GM21423 (cell line): ENCODE data around the gene TBC1D8.

ENCODE experiments used
- ATAC-seq: cut with Tn5 transposase; IDR thresholded peaks from one replicate; pipeline ENCODE4 v1.9.1; 2021; ENCODE audit warnings: mild to moderate bottlenecking, moderate library complexity; ENCODE audit not compliant: unreplicated experiment

Gene TBC1D8

DNA sequence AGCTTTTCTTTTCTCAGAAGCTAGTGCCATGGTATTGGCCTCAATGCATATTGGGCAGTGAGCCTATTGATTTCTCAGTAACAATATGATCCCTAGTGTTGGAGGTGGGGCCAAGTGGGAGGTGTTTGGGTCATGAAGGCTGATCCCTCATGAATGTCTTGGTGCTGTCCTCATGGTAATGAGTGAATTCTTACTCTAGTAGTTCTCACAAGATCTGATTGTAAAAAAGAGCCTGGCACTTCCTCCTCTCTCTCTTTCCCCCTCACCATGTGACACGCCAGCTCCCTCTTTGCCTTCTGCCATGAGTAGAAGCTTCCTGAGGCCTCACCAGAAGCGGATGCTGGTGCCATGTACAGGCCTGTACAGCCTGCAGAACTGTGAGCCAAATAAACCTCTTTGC is 12.8 kb upstream of the TBC1D8 start:
- no peak for ATAC-seq

DNA sequence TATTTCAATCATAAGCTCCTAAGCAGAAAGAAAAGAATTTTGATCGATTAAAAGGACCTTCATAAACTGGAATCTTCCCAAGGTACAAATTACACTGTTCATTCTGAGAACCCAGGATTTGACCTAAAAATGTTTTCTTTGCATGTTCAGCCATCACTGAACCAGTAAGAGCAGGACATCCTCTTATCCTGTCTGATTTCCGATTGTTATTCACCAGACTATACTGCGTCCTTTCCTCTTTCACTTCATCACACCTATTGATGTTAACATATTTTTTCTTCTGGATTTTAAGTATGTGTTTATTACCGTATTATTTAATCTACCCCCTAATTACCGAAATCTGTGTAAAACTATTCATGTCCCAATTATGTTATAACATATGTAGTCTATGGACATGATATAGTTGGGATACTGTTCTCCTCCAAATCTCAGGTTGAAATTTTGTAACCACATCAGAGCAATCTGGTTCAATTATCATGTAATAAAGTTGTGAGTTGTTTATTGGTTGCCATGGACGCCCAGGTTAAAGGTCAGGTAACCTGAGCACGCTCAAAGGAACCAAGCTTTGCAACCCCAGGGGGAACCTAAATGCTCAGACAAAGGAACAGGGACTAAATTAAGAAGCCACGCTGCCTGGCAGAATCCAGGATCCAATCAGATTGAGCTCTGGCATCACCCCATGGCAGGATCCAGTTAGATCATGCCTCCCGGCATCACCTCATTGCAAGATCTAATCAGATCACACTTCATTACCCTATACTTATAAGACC is 11.6 kb upstream of the TBC1D8 start:
- ATAC-seq = no peak

DNA sequence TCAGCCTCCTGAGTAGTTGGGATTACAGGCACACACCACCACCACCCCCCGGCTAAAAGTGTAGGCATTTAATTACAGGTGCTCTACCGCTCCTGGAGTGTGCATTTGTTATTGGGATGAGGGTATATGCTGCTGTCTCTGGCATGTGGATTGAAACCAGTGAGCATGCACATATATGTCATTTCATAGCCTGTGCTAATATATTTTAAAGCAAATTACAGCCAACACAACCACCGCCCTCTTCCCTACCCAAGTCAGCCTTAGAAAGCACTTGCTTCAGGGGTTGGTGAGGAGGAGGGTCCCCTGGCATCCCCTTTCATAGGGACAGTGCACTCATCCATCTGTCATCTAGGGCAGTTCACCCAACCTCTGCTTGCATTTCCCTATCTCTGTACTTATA is 10.5 kb upstream of the TBC1D8 start:
- no peak for ATAC-seq

DNA sequence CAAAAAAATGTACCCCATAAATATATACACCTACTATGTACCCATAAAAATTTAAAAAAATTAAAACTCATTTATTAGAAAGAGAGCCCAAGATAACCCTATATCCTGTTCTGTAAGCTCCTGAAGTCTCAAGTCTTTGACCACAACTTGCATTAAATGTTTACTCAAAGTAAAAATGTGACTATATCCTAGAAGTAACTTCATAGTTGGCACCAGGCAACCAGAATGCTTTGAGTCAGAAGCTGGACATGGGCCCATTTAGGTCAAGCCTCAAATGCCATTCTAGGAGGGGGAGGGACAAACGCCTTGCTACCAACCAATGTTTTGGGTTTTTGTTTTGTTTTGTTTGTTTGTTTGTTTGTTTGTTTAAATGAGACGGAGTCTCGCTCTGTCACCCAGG is 9.3 kb upstream of the TBC1D8 start:
- no peak for ATAC-seq

DNA sequence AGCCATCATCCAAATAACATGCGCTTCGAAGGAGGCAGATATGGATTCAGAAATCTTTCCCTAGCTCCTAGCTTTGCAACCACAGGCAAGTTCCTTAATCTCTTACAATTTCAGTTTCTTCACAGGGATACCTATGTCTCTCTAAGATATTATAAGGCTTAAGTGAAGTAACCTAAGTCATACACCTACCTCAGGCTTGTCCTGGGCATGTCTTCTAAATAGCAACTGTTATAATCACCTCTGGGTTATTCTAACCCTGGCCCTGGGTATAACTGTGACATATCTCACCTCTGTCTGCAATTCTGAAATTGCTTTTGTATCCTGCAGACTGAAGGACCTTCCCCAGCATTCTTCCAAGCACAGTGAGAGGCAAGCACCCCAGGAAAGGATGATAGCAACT is 8.3 kb upstream of the TBC1D8 start:
- ATAC-seq = no peak

DNA sequence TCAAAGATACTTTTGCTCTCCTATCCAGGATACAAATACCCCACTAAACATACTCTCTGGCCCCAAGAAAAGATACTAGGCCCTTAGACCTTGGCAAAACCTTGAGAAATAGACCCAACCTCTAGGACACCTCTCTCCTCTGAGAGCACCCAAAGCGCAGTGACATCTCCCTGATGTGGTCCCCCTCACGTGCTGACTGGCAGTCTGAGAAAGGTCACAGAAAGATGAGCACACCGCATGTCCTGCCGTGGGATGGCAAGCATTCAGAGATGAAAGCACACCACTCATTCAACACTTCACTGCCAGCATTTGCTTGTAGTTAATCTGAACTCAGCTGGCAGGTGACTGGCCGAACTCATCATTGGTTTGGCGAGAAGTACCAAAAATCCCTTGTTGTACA is 6.1 kb upstream of the TBC1D8 start:
- ATAC-seq = no peak

DNA sequence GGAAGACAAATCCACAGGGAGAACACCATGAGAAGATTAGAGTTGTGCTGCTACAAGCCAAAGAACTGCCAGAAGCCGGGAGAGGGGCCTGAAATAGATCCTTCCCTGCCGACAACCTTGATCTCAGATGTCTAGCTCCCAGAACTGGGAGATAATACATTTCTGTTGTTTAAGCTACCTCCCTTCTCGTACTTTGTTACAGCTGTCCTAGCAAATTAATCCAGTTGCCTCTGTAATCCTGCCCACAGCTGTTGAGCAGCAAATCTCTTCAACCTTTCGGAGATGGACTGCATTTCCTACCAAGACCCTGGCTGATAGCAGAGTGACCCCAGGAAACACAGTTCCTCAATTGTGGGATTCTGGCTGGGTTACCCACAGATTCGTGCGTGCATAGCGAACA is 2.6 kb upstream of the TBC1D8 start:
- ATAC-seq = no peak

DNA sequence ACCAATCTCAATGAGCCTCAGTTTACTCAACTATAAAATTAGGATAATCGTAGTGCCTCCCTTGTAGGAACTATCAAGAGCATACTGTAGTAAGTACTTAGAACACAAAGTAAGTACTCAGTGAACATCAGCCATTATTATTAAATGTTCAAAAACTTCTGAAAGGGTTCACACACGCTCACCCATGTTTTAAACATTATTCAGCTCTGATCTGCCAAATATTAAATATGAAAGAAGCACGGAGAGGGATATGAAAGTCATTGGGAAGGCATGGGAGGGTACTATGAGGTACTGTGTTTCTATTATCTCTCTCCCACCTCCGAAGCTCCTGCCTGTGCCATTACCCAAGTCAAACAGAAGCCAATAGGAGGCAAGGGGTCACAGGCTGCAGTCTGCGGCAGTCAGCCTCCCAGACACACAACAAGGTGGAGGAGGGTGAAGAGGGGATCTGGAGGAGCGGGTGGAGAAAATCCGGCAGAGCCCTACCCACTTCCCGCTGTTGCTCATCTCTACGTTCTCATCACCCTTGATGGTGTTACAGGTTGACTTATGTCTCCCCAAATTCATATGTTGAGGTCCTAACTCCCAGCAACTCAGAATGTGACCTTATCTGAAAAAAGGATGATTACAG is 2.0 kb upstream of the TBC1D8 start:
- ATAC-seq = no peak

DNA sequence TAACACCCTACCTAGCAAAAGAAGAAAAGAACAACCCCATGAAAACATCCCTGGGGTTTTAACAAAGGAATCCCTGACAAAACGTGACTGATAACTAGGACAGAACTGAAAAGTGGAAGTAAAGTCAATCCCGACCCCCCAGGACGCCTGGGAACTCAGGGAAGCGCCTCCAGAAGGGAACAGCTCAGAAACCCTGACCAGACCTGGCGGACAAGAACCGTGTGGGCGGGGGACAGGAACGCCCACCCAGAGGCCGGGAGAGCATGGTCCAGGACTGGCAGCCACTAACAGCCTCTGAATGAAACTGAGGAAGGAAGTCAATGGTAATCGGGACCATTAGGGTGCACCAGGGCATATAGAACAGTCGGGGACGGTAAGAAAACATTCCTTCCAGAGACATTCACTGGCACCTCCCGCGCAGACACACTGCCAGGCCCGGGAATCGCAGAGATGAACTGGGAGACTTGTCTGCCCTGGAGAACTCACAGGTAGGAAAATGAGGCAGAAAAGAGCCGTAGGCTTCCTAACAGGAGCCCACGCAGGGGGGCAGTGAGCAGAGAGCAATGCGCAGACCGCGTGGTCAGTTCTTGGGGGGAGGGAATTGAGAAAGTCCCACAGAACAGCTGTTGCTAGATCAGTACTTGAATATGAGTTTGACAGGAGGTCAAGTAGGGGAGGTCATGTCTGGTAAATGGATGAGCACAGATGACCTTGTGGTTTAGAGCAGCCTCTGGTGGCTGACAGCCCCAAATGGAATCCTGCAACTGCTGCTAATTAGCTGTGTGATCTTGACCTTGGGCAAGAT is 1.3 kb upstream of the TBC1D8 start:
- ATAC-seq = peak; percentile 46

DNA sequence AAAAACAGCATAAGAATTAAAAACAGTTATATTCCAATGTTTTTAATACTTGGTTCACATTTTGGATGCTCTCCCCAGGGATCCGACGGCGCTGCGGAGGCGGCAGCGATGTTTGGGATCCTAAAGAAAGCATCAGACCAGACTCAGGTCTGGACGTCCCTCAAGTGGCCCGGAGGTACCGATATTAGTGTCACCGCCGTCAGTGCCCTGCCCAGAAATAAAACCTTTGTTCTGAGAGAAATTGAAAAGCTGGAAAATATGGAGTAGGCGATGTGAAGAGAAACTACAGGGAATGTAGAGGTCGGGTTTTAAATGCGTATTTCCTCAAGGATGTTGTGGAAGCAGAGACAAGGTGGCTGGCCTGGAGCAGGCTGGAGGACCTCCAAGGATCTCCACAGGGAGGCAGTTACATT is 683 bp upstream of the TBC1D8 start:
- ATAC-seq = no peak

DNA sequence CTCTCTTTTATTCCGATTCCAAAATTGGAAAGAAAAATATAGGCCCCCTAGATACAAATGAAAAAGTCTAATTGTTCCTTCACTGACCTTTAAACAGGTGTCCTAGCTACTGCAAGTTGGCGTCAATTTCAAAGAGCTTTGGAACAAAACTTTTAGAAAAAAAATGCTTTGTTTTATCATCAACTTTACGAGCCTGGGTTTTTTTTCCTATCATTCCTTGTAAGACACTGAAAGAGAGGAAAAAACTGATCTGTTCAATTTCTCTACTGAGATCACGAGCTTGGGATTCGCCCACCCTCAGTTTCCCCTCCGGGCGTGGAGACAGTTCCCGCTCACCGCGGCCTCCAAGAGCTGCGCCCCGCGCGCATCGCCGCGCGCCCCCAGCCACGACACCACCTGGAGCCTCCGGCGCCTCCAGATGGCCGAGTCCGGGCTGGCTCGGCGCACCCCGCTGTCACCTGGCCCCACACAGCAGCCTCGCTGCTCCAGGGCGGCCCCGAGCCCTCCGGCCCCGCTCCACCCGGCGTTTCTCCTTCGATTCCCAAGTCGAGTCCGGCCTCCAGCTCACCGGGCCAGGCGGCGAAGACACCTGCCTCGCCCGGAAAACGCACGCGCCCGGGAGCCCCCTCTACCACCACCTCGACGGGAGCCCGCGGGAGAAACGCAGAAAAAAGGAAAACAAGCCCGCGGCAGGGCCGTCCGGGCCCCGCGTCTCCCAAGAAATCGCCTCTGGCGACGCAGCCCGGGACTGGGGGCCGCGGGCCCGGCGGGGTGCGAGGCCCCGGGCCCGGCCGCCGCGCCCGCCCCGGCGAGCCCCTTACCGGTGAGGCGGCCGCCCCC is 656 bp downstream of the TBC1D8 start:
- peak; percentile 29 for ATAC-seq

DNA sequence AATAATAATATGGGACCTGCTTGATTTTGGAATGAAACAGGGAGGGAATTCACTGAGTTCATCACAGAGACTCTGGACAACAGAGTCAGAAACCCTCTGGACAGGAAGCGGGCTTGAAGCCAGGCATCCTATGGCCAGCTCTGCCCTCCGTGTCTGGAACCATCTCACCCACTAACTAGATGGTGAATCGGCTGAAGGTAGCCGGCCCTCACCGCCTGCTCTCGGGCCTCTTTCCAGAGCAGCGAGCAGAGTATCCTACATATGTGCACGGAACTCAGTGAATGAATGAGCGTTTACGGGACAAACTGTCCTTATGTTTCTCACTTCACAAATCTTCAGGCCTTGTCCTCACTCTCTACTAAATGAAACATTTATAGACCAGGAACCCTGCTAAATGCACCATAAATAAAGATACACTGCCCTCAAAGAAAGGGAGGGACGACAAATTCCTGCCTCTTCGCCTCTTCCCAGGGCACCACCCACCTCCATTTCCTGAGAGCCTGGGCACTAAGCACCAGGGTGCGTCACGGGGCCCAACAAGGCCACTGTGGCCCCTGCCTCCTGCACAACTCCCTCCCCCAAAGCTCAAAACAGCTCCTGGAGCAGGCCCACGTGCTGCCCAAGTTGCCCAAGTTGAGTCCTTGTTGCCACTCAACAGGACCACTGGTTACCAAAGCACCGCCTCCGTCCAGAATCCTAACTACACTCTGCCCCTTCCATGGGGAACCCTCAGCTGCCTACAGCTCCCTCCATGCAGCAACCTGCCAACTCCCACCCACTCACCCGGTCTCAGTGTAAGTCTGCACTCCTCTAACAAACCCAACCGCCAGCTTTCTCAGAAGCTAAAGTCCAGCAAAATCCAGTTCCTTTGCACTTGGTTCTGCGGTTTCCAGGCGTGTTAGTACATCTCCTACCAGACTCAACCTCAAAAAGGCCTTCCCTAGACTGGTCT is 1.7 kb downstream of the TBC1D8 start:
- ATAC-seq = no peak

DNA sequence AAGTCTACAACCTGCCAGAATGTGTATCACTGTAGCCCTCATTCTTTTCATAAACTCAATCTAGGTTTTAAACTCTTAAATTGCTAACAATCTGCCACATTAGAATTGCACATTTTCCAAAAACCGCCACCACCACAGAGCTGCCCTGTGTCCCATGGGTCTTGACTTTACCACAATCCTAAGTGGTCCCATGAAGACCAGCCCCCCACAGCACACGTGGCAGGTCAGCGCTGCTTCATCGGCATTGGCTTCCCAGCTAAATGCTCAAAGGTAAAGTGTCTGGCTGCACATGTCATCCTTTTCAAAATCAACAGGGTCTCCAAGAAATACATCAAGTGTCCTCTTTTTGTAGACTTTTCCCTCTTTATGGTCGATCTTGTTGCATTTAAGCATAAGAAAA is 2.4 kb downstream of the TBC1D8 start:
- no peak for ATAC-seq

DNA sequence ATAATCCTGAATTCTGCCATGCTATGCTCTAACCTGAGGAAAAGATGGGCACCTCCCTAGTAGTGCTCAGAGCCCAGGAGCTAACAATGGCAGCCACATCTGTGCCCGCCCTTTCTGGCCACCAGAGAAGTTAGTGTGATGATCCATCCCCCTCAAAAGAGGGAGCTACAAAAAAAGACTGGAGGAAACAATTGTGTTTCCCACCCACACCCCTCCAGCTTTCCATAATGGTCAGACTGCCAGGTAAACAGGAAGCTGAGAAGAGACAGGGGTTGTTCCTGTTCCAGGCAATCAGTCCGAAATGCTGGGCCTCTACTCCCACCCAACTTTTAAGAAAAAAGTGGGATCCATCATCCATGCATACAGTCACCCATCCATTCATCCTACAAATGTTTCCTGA is 3.2 kb downstream of the TBC1D8 start:
- no peak for ATAC-seq

DNA sequence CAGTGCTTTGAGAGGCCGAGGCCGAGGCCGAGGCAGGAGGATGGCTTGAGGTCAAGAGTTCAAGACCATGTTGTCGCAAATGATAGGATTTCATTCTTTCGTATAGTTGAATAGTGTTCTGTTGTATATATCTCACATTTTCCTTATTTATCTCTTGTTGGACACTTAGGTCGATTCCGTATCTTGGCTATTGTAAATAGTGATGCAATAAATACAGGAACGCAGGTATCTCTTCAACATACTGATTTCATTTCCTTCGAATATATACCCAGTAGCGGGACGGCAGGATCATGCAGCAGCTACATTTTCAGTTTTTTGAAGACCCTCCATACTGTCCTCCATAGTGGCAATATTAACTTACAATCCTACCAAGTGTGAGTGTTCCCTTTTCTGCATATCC is 4.1 kb downstream of the TBC1D8 start:
- ATAC-seq = no peak

DNA sequence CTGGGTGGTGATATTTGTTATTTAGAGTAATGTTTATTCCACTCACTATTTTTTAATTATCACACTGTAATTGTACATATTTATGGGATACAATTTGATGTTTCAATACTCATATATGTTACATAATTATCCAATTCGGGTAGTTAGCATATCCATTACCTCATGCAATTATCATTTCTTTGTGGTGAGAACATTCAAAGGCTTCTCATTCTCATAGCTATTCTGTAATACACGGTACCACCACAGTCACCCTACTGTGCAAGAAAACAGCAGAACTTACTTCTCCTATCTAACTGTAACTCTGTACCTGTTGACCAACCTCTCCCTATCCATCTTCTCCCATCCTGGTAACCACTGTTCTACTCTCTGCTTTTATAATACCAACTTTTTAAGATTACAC is 4.6 kb downstream of the TBC1D8 start:
- no peak for ATAC-seq

DNA sequence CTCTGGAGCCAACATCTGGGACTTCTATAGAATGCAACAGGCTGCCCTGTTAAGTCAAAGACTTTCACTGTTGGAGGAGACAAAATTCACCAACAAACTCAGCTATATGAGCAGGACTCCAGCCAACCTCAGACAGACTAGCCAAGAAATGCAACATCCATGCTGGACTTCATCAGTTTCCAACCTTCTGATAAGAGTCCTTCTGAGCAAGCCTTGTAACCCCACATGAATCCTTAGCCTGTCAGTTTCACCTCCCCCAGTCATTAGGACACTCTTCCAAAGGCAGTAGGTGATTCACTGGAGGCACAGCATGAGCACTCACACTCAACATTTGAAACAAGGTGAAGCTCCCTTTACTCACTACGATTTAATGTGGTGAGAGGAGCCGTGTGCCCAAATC is 5.8 kb downstream of the TBC1D8 start:
- no peak for ATAC-seq

DNA sequence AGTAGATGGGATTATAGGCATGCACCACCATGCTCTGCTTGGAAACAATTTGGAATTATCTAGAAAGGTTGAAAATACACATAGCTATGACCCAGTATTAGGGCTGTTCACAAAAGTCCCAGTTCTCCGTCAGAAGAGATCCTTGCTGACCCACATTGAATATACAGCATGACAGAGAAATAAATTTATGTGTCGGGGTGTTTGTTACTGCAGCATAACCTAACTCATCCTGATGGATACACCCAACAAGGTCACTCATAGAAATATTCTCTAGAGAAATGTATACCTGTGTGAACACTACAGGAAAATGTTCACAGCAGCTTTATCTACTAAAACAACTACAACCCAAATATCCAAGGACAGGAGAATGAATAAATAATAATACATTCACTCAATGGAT is 9.0 kb downstream of the TBC1D8 start:
- no peak for ATAC-seq

DNA sequence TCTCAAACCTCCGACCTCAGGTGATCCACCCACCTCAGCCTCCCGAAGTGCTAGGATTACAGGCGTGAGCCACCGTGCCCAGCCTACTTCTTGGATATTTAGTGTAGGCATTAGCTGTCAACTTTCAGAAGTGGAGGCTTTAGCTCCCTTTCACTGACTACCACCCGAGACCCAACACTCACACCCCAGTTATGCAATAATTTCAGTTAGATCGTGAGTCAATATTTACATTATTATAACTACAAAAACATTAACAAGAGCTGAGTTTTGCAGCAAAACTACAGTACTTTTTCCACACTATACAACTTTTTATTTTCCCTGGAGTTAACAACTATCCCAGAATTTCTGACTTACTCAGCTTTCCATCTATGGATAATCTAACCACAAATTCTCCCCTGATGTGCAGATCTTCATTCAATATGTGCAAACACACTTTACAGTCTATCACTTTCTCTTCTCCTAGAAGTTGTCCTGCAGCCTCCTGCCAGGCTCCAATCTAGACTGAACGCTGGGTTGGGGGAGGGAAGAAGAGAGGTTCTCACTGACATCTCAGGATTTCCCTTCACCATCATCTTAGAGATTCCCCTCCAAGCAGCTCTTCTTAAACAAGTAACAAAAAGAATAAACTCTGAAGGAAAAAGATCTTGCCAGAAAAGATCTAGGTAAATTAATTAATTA is 10.1 kb downstream of the TBC1D8 start:
- ATAC-seq = no peak
